Right ventricle myocardium inferior (tissue), 1 donor: Measurements from ENCODE around the gene EXOC4. TPM values are rescaled to one million over a fixed set of nuclear protein-coding genes. Genes with fewer than 3 reads are reported as not detected.

ENCODE experiments used
- ATAC-seq: fragments of 200-7000 bp; cut with Tn5 transposase; one replicate; pipeline ENCODE4 v1.9.1; 2020; ENCODE audit warnings: mild to moderate bottlenecking, moderate library complexity
- DNase-seq: peaks from one replicate; pipeline ENCODE4 v3.0.0; 2021; ENCODE audit errors: missing footprints
- intact Hi-C: fragments of 100-400 bp; cut with DNase I; formaldehyde crosslinking; loops from one replicate; pipeline ENCODE4 v1.11.0; 2022
- total RNA-seq: library from RNA; stranded (reverse); fragmentation: NEBNext Ultra II Directional; extraction: Animal tissue kit (Norgen Biotek cat#: 25700); gene quantifications from one replicate; pipeline ENCODE4 v1.2.1, GENCODE V29; 2021
- donor health status: DM: no; HTN: yes; CAD: no; lungs with severe emphysema.

EXOC4 gene
- total RNA-seq, 1 donor from 2014 or later, result 36.8 TPM

DNA sequence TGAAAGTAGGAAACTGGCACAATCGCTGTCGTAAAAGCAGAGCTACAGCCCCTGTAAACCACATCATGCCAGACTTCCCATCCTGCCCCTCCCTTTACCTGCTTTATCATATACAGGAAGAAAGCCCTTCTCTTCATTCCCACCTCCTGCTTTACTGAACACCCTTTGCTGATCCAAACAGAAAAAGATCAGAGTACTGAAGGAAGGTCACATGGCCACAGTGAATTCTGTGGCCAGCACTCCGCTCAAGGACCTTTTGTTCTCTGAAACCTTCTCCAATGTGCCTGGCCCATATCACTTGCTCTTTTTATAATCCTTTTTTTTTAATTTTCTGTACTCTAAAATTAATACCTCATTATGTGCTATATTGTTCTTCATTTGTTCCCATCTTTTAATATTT lies 765.4 kb downstream of the EXOC4 start:
- ATAC-seq, result no peak
- DNase-seq, result no peak
- intact Hi-C loops, result no loop called here

DNA sequence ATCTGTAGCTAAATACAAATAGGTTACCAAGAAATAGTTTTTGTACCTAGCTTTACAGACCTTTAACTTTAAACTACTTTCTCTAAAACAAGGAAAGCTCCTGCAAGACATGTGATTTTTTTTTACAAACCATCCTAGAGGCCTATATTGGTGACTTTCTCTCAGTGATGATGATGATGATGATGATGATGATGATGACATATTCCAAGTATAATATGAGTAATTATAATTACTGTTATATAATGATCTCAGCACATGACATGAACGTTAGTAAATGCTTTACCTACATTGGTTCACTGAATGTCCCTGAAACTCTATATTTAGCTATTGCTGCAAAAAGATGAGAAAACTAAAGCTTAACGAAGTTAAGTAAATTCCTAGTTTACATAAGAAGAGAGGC lies 766.4 kb downstream of the EXOC4 start:
- ATAC-seq (no peak), DNase-seq (no peak)
- intact Hi-C loops, result no loop called here

DNA sequence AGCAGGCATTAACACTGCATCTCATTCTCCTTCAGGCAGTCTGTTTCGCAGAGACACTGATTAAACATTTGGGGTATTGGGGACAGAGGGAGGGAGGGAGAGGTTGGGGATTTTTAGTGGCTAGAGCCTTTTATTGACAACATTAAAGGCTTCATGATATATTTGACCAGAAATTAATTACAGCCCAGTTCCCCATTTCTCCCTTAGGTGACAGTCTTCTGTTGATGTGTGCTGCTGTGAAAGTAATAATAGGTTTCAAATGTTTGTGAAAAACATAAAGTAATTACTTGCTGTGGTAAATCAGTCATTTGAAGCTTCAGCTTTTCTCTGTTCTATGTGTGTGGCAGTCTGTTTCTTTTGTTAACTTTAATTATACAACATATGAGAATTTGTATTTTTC lies 769.0 kb downstream of the EXOC4 start:
- no peak for DNase-seq
- ATAC-seq, result no peak
- intact Hi-C loops, result no loop called here

DNA sequence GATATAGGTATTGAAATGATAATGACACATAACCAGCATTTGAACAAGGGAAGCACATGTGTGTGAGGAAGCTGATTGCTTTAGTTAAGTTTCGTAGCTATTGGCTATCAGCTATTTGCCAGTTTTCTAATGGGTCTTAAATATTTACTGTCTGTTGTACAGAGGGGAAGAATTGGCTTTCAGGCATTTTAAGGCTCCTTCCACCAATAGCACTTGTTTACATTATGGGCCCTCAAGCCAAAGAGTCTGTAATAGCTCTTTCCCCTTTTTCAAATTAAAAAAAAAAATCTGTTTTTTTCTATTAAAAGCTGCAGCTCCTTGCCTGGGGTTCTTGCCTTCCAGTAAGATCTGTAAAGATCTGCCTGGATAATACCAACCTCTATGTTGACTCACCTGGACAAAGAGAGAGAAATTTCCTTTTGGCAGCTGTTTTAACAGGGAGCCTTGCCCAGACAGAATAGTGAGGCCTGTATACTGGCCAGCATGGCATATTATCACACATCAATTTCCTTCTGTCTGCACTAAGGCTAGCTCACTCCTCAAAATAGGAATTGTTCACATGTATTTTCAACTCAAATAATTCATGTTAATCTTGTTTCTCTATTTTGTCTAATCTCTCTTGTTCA lies 769.5 kb downstream of the EXOC4 start:
- no peak for ATAC-seq
- no peak for DNase-seq
- intact Hi-C loops, result no loop called here

DNA sequence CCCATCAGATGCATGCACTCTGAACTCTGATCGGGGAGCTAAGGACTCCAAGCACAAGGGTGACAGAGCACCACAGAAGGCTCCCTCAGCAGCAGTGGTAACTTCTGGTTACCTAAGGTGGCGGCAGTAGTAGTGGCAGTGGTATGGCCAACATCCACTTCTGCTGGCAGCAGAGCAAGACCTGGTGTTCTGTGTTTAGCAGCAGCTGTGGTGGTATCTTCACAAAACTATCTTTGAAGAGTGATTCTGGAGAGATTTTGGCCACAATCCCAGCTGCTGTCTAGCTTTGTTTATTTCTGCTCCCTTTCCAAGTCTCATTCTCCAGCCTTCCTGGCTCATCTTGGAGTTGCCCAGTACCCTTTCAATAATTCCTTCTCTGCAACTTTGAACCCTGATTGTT lies 771.9 kb downstream of the EXOC4 start:
- DNase-seq, result no peak
- ATAC-seq, result no peak
- intact Hi-C loops, result no loop called here

DNA sequence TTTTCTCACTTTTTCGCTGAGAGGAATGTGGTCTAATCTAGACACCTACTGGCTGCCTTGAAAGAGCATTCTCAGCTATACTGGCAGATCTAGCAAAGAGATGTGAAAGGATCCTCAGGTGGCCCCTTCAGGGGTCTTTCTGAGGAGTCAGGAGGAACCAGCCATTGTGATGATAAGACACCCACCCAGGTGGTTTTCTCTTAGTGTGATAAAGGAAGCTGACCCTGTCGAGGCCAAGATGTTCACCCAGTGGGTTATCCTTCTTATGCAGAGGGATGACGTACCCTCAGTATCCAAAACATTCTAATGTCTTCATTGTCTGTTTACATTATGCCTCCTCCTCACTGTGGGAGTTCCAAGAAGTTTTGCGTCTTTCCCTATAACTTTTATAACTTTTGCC lies 776.0 kb downstream of the EXOC4 start:
- intact Hi-C loops, result no loop called here
- ATAC-seq (no peak), DNase-seq (no peak)

DNA sequence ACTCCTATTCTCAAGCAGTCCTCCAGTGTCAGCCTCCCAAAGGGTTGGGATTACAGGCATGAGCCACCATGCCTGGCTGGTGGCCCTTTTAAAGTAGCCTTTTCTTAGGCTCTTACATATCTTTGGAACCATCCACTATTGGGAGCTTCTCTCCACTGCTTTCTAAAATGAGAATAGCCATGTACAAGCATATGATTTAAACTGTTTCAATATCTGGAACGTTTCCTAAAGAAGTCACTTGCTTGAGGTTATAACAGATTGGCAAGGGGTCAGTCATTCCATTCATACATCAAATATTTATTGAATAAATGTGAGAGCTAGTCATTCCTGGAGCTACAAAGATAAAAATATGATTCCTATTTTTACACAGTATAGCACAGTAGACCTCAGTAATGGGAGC lies 776.9 kb downstream of the EXOC4 start:
- ATAC-seq, result no peak
- intact Hi-C loops, result no loop called here

DNA sequence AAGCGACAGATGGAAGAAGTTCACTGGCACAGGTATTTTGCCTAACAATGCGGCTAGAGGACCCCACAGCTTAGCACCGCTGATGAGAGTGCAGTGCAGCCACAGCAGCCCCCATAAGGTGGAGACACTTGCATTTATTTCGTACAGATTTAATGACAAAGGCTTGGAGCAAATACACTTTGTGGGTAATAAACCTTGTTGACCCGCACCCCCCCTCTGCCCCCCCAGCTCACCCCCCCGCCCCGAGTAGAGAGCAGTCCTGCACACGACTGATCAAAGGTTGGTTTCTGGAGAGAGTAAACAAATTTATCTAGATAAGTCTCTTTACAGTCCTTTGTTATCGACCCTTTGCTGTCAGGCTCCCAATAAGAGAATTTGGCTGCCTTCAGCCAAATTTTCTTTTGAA lies 777.6 kb downstream of the EXOC4 start:
- no peak for DNase-seq
- no peak for ATAC-seq
- intact Hi-C loops, result no loop called here

More for the DNA sequence above, 776.9 kb downstream of the EXOC4 start:
- DNase-seq, result no peak

DNA sequence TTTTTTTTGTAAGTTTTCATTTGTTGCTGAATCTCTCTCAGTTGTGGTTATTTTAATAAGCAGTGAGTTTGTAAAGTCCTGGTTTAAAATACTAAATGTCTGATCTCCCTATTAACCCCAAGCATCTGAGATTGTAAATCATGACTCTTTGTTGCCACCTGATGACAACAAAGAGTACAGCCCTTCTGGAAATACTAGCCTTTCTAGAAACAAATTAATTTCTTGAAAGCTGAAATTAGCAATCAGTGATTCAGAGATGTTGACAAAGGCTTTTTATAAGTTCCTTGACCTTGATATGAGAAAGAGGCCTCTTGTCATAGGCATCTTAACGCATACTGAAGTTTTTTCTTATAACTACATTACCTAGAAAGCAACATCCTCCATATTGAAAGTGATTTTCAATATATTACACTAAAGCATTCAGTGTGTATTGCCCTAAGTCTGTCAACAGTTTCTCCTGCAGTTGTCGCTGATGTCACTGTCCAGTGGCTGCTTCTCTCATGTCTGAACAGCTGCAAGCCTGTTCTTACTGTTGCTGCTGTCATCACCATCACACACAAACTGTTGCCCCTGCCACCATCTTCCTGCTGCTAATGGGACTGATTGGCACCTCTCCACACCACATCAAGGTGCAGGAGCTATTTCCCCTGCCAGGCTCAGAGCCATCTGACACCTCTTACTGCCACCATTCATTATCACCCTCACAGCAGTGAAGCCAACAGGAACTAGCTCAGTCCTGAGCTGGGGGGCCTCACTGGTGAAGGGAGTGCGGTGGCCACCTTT lies 779.1 kb downstream of the EXOC4 start:
- DNase-seq (no peak), ATAC-seq (peak; percentile 84)
- intact Hi-C loops, result no loop called here

DNA sequence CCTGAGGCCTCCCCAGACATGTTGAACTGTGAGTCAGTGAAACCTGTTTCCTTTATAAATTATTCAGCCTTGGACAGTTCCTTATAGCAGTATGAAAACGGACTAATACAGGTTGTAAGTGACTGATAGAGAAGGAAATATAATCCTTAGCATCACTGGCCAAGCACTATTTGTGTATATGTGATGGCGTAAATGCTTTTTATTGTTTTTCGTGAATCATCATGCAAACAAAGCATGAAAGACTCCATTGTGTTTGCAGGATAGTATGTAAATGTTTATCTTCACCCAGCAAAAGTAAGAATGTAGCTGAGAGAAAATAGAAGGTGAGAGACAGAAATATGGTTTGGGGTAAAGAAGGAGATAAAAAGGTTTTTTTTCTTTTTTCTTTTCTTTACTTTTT lies 781.8 kb downstream of the EXOC4 start:
- ATAC-seq, result no peak
- intact Hi-C loops, result no loop called here
- DNase-seq, result no peak

DNA sequence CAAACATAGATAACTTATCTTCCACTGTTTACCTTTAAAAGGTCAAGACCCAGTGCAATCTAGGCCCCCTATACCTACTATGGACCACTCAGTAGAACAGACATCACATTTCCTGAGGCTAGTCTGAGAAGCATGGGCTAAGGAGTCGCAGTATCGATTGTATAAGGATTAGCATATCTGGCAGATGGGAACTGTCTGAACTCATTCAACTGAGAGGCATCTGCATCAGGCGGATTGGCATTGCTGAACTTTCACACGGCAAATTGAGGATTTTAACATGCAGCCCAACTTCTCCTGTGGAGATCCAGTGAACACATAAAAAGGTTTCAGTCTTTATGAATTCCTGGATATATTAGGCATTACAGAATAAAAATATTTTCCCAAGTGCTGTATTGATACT lies 785.1 kb downstream of the EXOC4 start:
- intact Hi-C loops, result no loop called here
- DNase-seq (no peak), ATAC-seq (no peak)

DNA sequence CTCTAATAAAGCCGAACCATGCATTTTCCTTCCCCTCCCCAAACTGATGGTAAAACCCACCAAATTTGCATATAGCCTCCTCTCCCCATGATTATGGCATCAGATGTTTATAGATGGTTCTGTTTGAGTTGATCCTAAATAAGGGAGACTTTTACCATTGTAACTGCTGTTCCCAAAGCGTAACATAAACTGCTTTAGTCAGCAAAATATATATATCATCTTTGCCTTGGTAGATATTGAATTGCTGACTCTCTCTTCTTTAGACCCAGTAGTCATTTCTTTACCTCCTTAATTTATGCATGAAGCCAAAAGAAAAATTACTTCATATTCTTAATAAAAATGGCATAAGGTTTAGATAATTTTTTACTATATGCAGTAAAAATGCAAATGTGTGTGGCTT lies 788.1 kb downstream of the EXOC4 start:
- intact Hi-C loops, result no loop called here
- DNase-seq (no peak), ATAC-seq (no peak)

DNA sequence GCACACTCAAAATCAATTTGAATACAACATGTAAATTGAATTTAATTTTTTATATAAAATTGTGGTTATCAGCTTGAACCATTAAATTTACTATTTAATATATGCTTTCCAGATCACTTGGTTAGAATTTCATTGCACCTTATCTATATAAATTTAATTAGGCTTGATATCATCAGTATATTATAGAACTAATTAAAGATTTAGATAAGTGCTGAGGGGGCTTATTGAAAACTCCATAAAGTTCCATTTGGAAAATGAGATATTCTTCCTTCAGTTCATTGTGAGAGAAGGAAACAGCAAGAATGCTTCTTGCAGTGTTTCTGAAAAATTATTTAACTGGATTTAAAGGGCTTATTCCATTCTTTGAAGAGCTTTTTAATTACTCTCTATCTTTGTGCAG lies 788.6 kb downstream of the EXOC4 start:
- ATAC-seq (no peak), DNase-seq (no peak)
- intact Hi-C loops, result no loop called here

DNA sequence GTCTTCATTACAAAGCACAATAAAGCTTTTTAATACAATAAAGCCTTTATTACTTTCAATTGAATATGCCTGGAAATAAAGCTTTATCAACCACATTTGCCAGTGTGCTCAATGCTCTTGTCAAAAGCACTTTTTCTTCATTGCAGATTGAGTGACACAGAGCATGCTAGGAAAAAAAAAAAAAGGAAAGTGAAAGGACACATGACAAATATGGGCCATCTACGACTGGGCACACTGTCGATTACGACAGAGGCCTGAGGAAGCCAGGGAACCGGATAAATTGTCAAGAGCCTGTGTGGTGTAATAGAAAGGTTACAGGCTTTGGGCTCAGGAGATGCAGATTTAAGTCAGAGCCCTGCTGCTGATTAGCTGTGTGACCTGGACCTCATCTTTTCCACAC lies 789.4 kb downstream of the EXOC4 start:
- DNase-seq, result no peak
- no peak for ATAC-seq
- intact Hi-C loops, result no loop called here

DNA sequence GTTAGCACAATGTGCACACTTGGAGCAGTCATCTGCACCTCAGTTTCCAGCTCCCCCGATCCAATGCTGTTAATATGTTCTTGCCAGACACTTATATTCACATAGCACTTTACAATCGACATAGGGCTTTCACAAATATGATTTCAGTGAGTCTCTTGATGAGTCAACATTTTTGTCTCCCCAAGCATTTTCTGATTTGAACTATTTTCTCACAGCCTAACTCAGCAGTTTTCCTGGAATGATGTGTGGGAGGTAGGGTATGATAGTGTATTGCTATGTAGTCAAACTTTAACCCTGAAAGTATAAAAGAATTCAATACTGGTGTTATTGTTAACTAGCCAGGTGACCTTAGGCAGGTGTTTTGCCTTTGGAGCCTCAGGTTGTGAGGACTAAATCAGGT lies 791.8 kb downstream of the EXOC4 start:
- no peak for ATAC-seq
- no peak for DNase-seq
- intact Hi-C loops, result no loop called here

DNA sequence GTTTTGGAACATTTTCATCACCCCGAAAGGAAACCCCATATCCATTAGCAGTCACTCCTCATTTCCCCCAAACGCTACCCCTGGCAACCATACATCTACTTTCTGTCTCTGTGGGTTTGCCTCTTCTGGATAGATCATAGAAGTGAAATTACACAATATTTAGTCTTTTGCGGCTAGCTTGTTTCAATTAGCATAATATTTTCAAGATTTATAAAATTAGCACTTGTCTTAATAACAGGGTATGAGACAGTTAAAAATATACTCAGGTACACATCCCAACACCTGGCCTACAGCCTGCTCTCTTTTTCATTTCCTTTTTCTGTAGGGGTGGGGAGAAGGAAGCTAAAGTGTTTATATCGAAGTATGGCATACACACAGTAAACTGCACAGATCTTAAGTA lies 792.8 kb downstream of the EXOC4 start:
- DNase-seq (no peak), ATAC-seq (no peak)
- intact Hi-C loops, result no loop called here

DNA sequence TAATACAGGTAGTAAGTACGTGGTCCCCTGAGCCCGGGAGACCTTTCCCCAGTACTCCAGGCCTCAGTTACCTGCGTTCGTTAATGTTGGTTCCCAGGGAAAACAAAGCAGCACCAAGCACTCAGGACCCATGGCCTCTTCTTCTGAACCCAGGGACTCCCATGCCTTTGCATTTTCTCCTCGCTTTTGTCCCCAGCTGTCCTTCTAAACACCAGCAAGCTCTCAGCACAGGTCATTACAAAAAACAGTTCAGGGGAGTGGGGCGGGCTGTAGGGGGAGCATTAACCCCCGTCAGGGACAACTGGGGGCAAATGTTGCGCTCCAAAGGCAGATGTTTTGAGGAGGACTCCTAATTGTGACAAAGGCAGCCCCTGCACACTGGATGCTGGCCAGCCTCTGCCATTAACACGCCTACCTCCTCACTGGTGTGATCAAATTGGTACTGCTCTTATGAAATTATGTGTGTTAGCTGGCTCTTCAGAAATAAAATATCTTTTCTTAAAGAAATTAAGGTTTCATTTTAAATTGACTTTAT lies 793.8 kb downstream of the EXOC4 start:
- no peak for DNase-seq
- intact Hi-C loops, result no loop called here
- ATAC-seq, result no peak

DNA sequence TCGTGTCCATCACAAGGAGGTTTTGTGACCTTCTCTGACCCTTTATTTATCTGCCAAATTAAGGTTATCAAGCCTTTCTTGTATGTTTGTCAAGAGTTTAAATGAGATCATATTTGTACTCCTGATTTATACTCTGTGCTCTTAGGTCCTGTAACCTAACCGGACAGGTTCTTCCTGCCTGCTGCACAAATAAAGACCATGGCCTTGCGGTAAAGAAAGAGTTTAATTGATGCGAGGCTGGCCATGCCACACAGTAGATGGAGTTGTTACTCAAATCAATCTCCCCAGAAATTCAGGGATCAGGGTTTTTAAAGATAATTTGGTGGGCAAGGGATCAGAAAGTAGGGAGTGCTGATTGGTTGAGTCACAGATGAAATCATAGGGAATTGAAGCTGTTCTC lies 794.8 kb downstream of the EXOC4 start:
- ATAC-seq (no peak), DNase-seq (no peak)
- intact Hi-C loops, result no loop called here

DNA sequence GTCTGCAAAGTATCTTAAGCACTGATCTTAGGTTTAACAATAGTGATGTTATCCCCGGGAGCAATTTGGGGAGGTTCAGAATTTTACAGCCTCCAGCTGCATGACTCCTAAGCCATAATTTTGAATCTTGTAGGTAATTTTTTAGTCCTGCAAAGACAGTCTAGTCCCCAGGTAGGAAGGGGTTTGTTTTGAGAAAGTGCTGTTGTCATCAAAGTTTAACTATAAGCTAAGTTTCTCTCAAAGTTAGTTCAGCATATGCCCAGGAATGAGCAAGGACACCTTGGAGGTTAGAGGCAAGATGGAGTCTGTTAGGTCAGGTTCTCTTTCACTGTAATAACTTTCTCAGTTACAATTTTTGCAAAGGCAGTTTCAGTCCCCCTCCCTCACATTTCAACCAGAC lies 795.3 kb downstream of the EXOC4 start:
- DNase-seq, result no peak
- intact Hi-C loops, result no loop called here
- no peak for ATAC-seq

DNA sequence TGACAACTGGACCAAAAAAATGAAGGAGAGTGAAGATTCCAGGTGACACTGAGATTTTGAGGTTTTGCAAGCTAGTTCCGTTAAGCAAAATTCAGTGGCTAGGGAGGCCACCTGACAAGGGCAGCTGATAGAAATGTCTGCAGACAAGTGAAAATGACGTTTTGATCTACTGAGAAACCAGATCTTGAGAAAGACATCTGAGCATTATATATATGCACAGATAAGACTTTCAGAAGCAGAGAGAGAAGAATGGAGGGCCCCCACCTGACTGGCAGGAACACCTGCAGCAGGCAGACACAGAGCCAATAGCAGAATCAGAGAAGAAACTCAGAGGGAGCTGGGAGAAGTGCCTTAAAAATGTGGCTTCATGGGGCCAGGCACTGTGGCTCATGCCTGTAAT lies 798.1 kb downstream of the EXOC4 start:
- no peak for ATAC-seq
- DNase-seq, result no peak
- intact Hi-C loops, result no loop called here

DNA sequence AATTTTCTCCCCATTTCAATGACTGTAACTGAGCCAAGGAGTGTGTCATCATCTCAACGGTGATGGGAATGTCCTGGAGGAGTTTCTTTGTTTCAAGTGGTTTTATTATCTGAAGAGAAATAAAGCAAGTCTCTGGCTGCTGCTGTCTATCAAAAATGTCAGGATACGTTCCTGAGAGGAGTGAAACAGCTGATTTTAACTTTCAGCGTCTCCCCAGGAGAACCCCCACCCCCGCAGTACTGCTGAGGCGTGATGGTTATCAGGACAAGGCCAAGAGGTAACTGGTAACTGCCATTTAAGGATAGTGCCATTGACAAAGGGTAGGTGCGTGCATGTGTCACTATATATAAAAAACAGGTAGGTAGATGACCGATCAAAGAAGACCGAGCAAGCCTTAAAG lies 803.9 kb downstream of the EXOC4 start:
- intact Hi-C loops, result no loop called here
- DNase-seq, result no peak
- ATAC-seq, result no peak
